H1 (cell line): Measurements from ENCODE around the gene ACVRL1. TPM values are rescaled to one million over a fixed set of nuclear protein-coding genes. Genes with fewer than 3 reads are reported as not detected.

Experiments used
- CTCF ChIA-PET: fragments of 300-600 bp; sonication (Branson Sonifier 250); formaldehyde crosslinking; loops from one replicate; lab custom pipeline; 2021; ENCODE audit not compliant: partially characterized antibody; lab: Charles Lee
- POLR2A ChIA-PET: fragments of 300-600 bp; sonication (Branson Sonifier 250); formaldehyde crosslinking; loops from one replicate; lab custom pipeline; 2021; ENCODE audit warnings: inconsistent platforms; ENCODE audit not compliant: partially characterized antibody; lab: Charles Lee
- DNase-seq, 2 experiments: peaks; one replicate each; pipeline versions ENCODE4 v3.0.0 to v3.0.0-alpha.2; 2010 to 2022; ENCODE audit warnings: low spot score in 2 of 2, low read depth in 1 of 2, mixed read lengths in 1 of 2
- FAIRE-seq: peaks from 2 replicates; lab custom pipeline; 2011; peaks lifted over from hg19 to GRCh38; lab: Jason Lieb, UNC
- H2AFZ ChIP-seq: 2 replicates; pipeline ENCODE4 v1.8.1; 2012; ENCODE audit warnings: low read length, inconsistent platforms
- H2AK5ac ChIP-seq: 2 replicates; pipeline ENCODE4 v1.6.1; 2013; ENCODE audit warnings: low read depth, low read length
- H2BK120ac ChIP-seq: replicated peaks from 2 replicates; pipeline ENCODE3; 2013; ENCODE audit warnings: low read depth, low read length, inconsistent platforms
- H2BK12ac ChIP-seq: 2 replicates; pipeline ENCODE4 v1.6.1; 2013; ENCODE audit warnings: low read depth, low read length
- H2BK15ac ChIP-seq: 2 replicates; pipeline ENCODE4 v1.6.1; 2013; ENCODE audit warnings: low read length
- H2BK20ac ChIP-seq: 2 replicates; pipeline ENCODE4 v1.6.1; 2013; ENCODE audit warnings: low read length
- H2BK5ac ChIP-seq: 2 replicates; pipeline ENCODE4 v1.6.1; 2013; ENCODE audit warnings: low read depth, low read length
- H3K14ac ChIP-seq: 2 replicates; pipeline ENCODE4 v1.6.1; 2013; ENCODE audit warnings: inconsistent platforms; ENCODE audit not compliant: insufficient read length
- H3K18ac ChIP-seq: 2 replicates; pipeline ENCODE4 v1.6.1; 2013; ENCODE audit warnings: low read length; ENCODE audit errors: extremely low read depth
- H3K23ac ChIP-seq: 2 replicates; pipeline ENCODE4 v1.6.1; 2013; ENCODE audit warnings: inconsistent platforms; ENCODE audit not compliant: insufficient read length
- H3K23me2 ChIP-seq: 2 replicates; pipeline ENCODE4 v1.6.1; 2013; ENCODE audit warnings: low read depth, low read length
- H3K27ac ChIP-seq: 2 replicates; pipeline ENCODE4 v1.6.1; 2011; ENCODE audit warnings: low read depth, low read length, inconsistent platforms
- H3K27me3 ChIP-seq, 4 experiments: replicated peaks in 1 of 4; 1 replicate in 1 of 4; 2 replicates in 3 of 4; pipeline versions ENCODE4 v1.6.1 to v1.8.1; 2011 to 2013; ENCODE audit warnings: low read length in 3 of 4, mild to moderate bottlenecking in 3 of 4, inconsistent platforms in 2 of 4, mixed read lengths in 2 of 4, moderate library complexity in 1 of 4; ENCODE audit not compliant: control insufficient read depth in 3 of 4, insufficient read depth in 3 of 4; ENCODE audit errors: extremely low read depth in 1 of 4
- H3K36me3 ChIP-seq, 4 experiments: 2 replicates each; pipeline versions ENCODE4 v1.6.1 to v1.8.1; 2011 to 2013; ENCODE audit warnings: mild to moderate bottlenecking in 4 of 4, low read length in 3 of 4, moderate library complexity in 2 of 4, control low read depth in 1 of 4, inconsistent platforms in 1 of 4; ENCODE audit not compliant: insufficient read depth in 4 of 4, control insufficient read depth in 2 of 4
- H3K4ac ChIP-seq: replicated peaks from 2 replicates; pipeline ENCODE3; 2013; ENCODE audit warnings: low read length, low read depth, mixed read lengths, inconsistent platforms; ENCODE audit not compliant: insufficient read length
- H3K4me1 ChIP-seq, 4 experiments: replicated peaks in 1 of 4; 1 replicate in 1 of 4; 2 replicates in 3 of 4; pipeline versions ENCODE4 v1.6.1 to v1.8.1; 2011 to 2013; ENCODE audit warnings: low read length in 3 of 4, inconsistent platforms in 2 of 4, mixed read lengths in 1 of 4; ENCODE audit not compliant: insufficient read depth in 4 of 4, control insufficient read depth in 3 of 4
- H3K4me2 ChIP-seq, 2 experiments: 2 replicates each; pipeline versions ENCODE4 v1.6.1 to v1.8.1; 2011 to 2013; ENCODE audit warnings: low read depth in 2 of 2, low read length in 2 of 2, control low read depth in 1 of 2, inconsistent platforms in 1 of 2, mild to moderate bottlenecking in 1 of 2; ENCODE audit not compliant: insufficient read depth in 1 of 2
- H3K4me3 ChIP-seq, 4 experiments: fragments of 200-600, 300-600 bp in 1 of 4; sonication (generic), shearing (Covaris generic), sonication (Bioruptor Twin) in 1 of 4; 2 replicates each; pipeline versions ENCODE4 v1.5.1 to v1.8.1; 2011 to 2016; ENCODE audit warnings: low read length in 4 of 4, low read depth in 3 of 4, control low read depth in 2 of 4, inconsistent platforms in 2 of 4, mild to moderate bottlenecking in 2 of 4, mixed read lengths in 1 of 4, moderate library complexity in 1 of 4; ENCODE audit not compliant: insufficient read depth in 2 of 4; ENCODE audit errors: extremely low read depth in 1 of 4
- H3K56ac ChIP-seq: replicated peaks from 2 replicates; pipeline ENCODE3; 2013; ENCODE audit warnings: low read depth, mild to moderate bottlenecking, mixed read lengths, low read length, inconsistent platforms; ENCODE audit not compliant: insufficient read length
- H3K79me1 ChIP-seq: 2 replicates; pipeline ENCODE4 v1.6.1; 2013; ENCODE audit warnings: low read depth, low read length, control low read depth
- H3K79me2 ChIP-seq, 2 experiments: 2 replicates each; pipeline versions ENCODE4 v1.6.1 to v1.8.1; 2012 to 2013; ENCODE audit warnings: low read length in 2 of 2, mild to moderate bottlenecking in 2 of 2, inconsistent platforms in 1 of 2; ENCODE audit not compliant: insufficient read depth in 2 of 2, control insufficient read depth in 1 of 2
- H3K9ac ChIP-seq, 4 experiments: replicated peaks in 1 of 4; 1 replicate in 1 of 4; 2 replicates in 3 of 4; pipeline versions ENCODE4 v1.6.1 to v1.8.1; 2011 to 2013; ENCODE audit warnings: low read depth in 3 of 4, low read length in 3 of 4, control low read depth in 2 of 4, mild to moderate bottlenecking in 2 of 4, moderate library complexity in 2 of 4, inconsistent platforms in 1 of 4; ENCODE audit errors: extremely low read depth in 1 of 4
- H3K9me3 ChIP-seq, 2 experiments: 2 replicates each; pipeline versions ENCODE4 v1.6.1 to v1.8.1; 2012 to 2013; ENCODE audit warnings: mild to moderate bottlenecking in 2 of 2, moderate library complexity in 2 of 2, control low read depth in 1 of 2, inconsistent platforms in 1 of 2, low read depth in 1 of 2, low read length in 1 of 2, mixed read lengths in 1 of 2; ENCODE audit not compliant: insufficient read depth in 2 of 2
- H4K20me1 ChIP-seq, 2 experiments: replicated peaks in 1 of 2; 2 replicates each; pipeline versions ENCODE3 to v1.8.1; 2011 to 2013; ENCODE audit warnings: inconsistent platforms in 2 of 2, low read length in 2 of 2, mild to moderate bottlenecking in 1 of 2; ENCODE audit not compliant: insufficient read depth in 2 of 2, control insufficient read depth in 1 of 2
- H4K5ac ChIP-seq: 2 replicates; pipeline ENCODE4 v1.6.1; 2013; ENCODE audit warnings: low read length, low read depth, mixed read lengths, inconsistent platforms; ENCODE audit not compliant: insufficient read length
- H4K8ac ChIP-seq: 2 replicates; pipeline ENCODE4 v1.8.0; 2013; ENCODE audit warnings: mild to moderate bottlenecking, moderate library complexity, low read length, inconsistent platforms; ENCODE audit not compliant: insufficient read depth; ENCODE audit errors: extremely low read depth
- H4K91ac ChIP-seq: replicated peaks from 2 replicates; pipeline ENCODE3; 2013; ENCODE audit warnings: low read length, mixed read lengths, inconsistent platforms; ENCODE audit not compliant: insufficient read length
- EP300 ChIP-seq, 2 experiments: IDR thresholded peaks; 1 replicate in 1 of 2; 2 replicates in 1 of 2; pipeline ENCODE4 v1.6.1; 2011 to 2012; ENCODE audit warnings: low read depth in 2 of 2, low read length in 2 of 2, mild to moderate bottlenecking in 2 of 2, borderline replicate concordance in 1 of 2, inconsistent platforms in 1 of 2, moderate library complexity in 1 of 2
- TEAD4 ChIP-seq: IDR thresholded peaks from 2 replicates; pipeline ENCODE4 v1.6.1; 2012; ENCODE audit warnings: low read depth, low read length, inconsistent platforms, mixed read lengths
- WGBS, 2 experiments: shearing (Covaris generic) in 1 of 2; methylation state at CpG; one replicate each; pipeline versions ENCODE4 v1.1.6 to v1.1.7; 2013 to 2015; ENCODE audit warnings: low lambda C conversion rate in 2 of 2, mixed read lengths in 2 of 2, inconsistent platforms in 1 of 2, low coverage in 1 of 2, missing lambda C conversion rate in 1 of 2; ENCODE audit not compliant: insufficient replicate concordance in 2 of 2, insufficient coverage in 1 of 2, insufficient read length in 1 of 2; ENCODE audit errors: extremely low coverage in 1 of 2, missing lambda C conversion rate in 1 of 2; 5-methylcytosine and 5-hydroxymethylcytosine counted together
- polyA plus RNA-seq, 7 experiments: library from polyadenylated mRNA; depleted of rRNA in 3 of 7; stranded (reverse) in 5 of 7; unstranded in 2 of 7; fragments of >200 nt in 5 of 7; fragments of 200-250 nt in 2 of 7; gene quantifications; 1 replicate in 5 of 7; 2 replicates in 1 of 7; 4 replicates in 1 of 7; pipeline versions ENCODE4 v1.2.1 to v1.2.3, GENCODE V29; 2011 to 2013; ENCODE audit warnings: missing spikeins in 2 of 7, mixed read lengths in 2 of 7
- total RNA-seq: library from RNA; stranded (reverse); fragmentation: NEBNext Ultra II Directional; extraction: Animal tissue kit (Norgen Biotek cat#: 25700); gene quantifications from 2 replicates; pipeline ENCODE4 v1.2.1, GENCODE V29; 2021

ACVRL1 gene
- total and polyA plus RNA-seq, 2 of the 8 experiments (the other 6 are each of a cell fraction or from before 2014, with no cell fraction given) = 0.09 to 0.35 TPM

- Histone ChIP-seq H3K4me3 (peak overlapping the region; percentile 38 to 70 (median 52); a peak in 6 of 8 replicates), H2AK5ac (peak overlapping the region; percentile 97), H3K56ac (peak overlapping the region; percentile 60), H3K9ac (peak overlapping the region in 3 of 4 experiments; percentile 24 to 48 (median 31); a peak in 6 of 7 replicates), H3K4me1 (peaks cover 16 to 30% (median 26%) of the 10 kb centered on the region in 4 experiments), H3K36me3 (no peaks in the 10 kb centered on the region), H3K18ac (peak overlapping the region; percentile 100), H2BK120ac (no peak overlapping the region), H2BK20ac (peak overlapping the region; percentile 82), H3K14ac (no peak overlapping the region), H2AFZ (no peak overlapping the region; the same call in 1 of the 2 replicates), H4K8ac (peak overlapping the region; percentile 37; the same call in 1 of the 2 replicates), H3K79me2 (no peaks in the 10 kb centered on the region), H4K20me1 (no peaks in the 10 kb centered on the region), H3K23ac (no peak overlapping the region), H3K4ac (peak overlapping the region; percentile 80), H3K9me3 (no peaks in the 10 kb centered on the region), H2BK12ac (peak overlapping the region; percentile 93), H4K91ac (peak overlapping the region; percentile 92), H3K4me2 (peak overlapping the region; percentile 97 to 100), H3K79me1 (no peaks in the 10 kb centered on the region), H3K23me2 (peaks cover 11% of the 10 kb centered on the region), H3K27ac (peak overlapping the region; percentile 48; the same call in 1 of the 2 replicates), H2BK15ac (peak overlapping the region; percentile 53; the same call in 1 of the 2 replicates)
- peak; percentile 77 for FAIRE-seq
- CTCF ChIA-PET = interaction anchor here (0.7 to 6.8 kb wide), 10 partner anchors 11 to 1022 kb away, joined by 3 to 90 read pairs (median 5); partner anchors contain the start of gene FIGNL2
- WGBS, 2 experiments = 0% methylated on average over 4 of the region's 4 CpGs; no CpG with 5 or more reads in 1 of the 2 experiments
- POLR2A ChIA-PET = interaction anchor here (0.9 to 11.2 kb wide), 12 partner anchors 10 to 467 kb away, joined by 3 to 107 read pairs (median 6); partner anchors contain the start of gene FIGNL2
- no peak for DNase-seq
- TF ChIP-seq EP300 (IDR thresholded peaks at IDR 0.05; ENCODE audit: borderline replicate concordance in 1 of 2, low read depth in 2 of 2, low read length in 2 of 2) (no peak), TEAD4 (peak; percentile 48; the same call in 1 of the 2 replicates)
- TF ChIP-seq, all 59 proteins: peak for 1
- Histone ChIP-seq H3K27me3 (peaks cover 0 to 11% (median 10%) of the 10 kb centered on the region in 4 experiments; a peak in 4 of 7 replicates), H2BK5ac (peak overlapping the region; percentile 80; the same call in 1 of the 2 replicates), H4K5ac (peak overlapping the region; percentile 87)
Measured at GRCh38 chr12:51862947-51863346, 44.4 kb upstream of the ACVRL1 start.
